A204.1 (cell line): Measurements from ENCODE around the gene FADS3.

Experiments
- FAIRE-seq: peaks from 2 replicates; lab custom pipeline; 2012; peaks lifted over from hg19 to GRCh38; lab: Jason Lieb, UNC

The FADS3 gene

DNA sequence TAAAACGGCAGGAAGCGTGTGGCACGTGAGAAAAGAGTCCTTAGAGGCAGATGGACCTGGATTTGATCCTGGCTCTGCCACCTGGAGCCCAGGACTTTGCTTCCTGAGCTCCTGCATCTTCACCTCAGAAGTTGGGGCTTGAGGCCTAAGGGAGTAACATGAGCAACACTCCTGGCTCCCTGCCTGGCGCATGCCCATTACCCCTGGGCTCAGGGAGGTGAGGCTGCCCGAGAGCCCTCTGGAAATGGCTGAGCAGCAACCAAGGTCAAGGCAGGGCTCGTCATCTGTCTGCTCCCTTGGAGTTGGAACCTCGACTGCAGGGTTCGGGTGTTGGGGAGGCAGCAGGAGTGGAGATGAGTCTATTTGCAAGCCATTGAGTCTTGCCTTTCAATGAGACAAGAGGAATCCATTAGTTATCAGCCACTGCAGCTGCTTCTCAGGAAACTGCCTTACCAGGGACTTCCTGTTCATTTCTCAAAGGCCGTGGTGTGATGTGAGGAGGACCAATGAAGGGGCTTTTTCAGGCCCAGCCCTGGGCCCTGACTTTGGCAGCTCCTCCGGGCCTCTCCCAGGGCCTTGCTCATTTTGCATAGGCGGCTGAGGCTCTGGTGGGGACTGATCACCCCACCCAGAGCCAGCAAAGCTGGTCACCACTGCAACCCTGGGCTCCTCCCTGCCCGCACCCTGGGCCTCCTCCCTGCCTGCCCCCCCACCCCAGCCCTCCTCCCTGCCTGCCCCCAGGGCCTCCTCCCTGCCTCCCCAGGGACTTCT is 56.9 kb downstream of the FADS3 start:
- FAIRE-seq: no peak

DNA sequence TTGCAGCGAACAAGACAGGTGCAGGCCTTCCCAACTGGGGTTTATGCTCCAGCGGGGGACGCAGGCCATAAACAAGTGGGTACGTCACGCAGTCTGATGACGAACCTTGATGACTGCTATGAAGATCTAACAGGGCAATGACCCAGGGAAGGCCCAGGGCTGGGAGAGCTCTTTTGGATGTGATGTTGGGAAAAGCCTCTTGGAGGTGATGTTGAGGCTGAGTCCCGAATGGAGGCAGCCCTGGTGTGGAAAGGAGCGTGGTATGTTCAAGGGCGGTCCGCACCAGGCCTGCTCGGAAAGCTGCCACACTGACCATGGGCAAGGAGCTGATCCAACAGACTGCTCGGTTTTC is 57.4 kb downstream of the FADS3 start:
- no peak for FAIRE-seq

DNA sequence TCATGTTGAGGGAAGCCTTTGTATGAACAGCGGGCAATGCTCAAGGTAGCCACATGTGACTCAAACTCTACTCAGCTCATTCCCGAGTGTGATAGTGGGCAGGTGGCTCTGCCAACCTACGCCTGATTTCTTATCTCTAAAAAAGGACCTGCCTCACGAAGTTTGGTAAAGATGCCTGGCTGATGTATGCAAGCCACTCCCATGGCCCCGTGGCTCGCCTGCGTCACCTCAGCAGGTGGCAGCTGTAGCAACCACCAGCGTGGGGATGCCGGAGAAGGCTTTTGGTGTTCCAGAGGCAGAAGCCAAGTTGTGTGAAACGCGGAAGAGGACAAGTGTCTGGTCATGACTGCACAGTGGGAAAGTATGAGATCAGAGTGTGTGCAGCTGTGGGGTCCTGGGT is 57.9 kb downstream of the FADS3 start:
- no peak for FAIRE-seq

- FAIRE-seq: no peak
Observed at GRCh38 chr11:61832754-61833153, 58.6 kb downstream of the FADS3 start.

DNA sequence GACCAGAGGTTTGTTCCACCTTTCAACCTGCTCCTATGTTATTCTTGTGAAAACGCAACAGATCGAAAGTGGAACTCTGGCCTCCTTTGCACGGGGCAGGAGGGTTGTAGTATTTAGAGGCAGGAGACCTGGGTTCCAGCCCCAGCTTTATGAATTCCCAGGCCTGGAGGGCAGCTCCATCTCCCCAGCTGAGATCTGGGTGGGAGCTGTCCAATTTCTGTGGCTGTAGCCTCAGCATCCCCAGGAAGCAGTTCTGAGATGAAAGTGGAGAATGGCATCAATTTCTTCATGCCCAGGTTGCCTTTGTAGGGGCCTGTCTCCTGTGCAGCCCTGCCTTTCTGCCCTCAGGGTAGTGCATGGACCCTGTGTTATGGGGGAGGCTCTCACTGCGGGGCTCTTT is 59.1 kb downstream of the FADS3 start:
- FAIRE-seq: no peak

GRCh38 chr11:61830237-61831105 is 60.9 kb downstream of the FADS3 start:
- no peak for FAIRE-seq

GRCh38 chr11:61829806-61830205 is 61.5 kb downstream of the FADS3 start:
- FAIRE-seq: no peak

GRCh38 chr11:61828629-61829407 is 62.5 kb downstream of the FADS3 start:
- no peak for FAIRE-seq

DNA sequence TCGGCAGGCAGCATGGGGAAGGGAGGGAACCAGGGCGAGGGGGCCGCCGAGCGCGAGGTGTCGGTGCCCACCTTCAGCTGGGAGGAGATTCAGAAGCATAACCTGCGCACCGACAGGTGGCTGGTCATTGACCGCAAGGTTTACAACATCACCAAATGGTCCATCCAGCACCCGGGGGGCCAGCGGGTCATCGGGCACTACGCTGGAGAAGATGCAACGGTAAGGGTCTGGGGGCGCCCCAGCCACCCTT is 63.0 kb downstream of the FADS3 start:
- FAIRE-seq: no peak

DNA sequence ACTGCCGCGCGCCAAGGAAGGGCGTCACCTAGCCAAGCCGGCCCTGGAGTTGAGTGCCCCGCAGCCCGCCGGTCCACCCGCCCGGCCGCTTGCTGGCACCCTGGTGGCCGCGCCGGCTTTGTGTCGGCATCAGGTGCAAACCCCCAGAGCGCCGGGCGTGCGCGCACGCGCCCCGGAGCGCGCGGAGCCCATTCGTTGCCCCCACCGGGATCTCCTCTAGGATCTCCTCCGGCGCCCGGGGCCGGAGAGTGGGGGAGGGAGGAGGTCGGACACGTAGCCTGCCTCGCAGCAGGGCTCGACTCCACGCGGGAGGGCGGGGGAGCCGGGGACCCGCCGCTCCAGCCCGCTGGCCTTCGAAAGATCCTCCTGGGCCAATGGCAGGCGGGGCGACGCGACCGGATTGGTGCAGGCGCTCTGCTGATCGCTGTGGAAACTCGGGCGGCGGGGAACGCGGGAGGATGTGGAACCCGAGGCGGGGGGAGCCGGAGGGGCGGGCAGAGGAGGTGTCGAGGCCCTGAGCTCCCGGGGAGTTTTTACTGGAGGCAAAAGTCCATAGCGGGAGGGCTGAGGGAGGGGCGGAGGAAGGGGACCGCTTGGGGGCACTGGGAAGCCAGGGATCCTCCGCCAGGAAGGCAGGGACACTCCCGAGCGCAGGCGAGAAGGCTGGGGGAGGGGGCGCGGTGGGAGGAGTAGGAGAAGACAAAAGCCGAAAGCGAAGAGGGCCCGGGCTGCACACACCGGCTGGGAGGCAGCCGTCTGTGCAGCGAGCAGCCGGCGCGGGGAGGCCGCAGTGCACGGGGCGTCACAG is 63.6 kb downstream of the FADS3 start, which contains the start of gene FADS2:
Gene FADS2 (plus strand): TSS at position 730 of the 808 bp plus-strand sequence. CDS start 91 bp downstream, outside the sequence.
- FAIRE-seq: no peak

GRCh38 chr11:61826930-61827570 is 64.3 kb downstream of the FADS3 start:
- no peak for FAIRE-seq
